GM19025 (cell line): ENCODE measurements around the gene TMEM115.
"Not testable (repeated sequence)": the region's sequence is repeated elsewhere in the genome, so short reads cannot be mapped to it uniquely, and the experiment has no call there.

ENCODE experiments used
- ATAC-seq: cut with Tn5 transposase; IDR thresholded peaks from one replicate; pipeline ENCODE4 v1.9.1; 2021; ENCODE audit warnings: mild to moderate bottlenecking, low read depth, moderate library complexity; ENCODE audit not compliant: unreplicated experiment

TMEM115 gene

GRCh38 chr3:50319894-50320625 is 39.3 kb downstream of the TMEM115 start:
- ATAC-seq, result no peak

GRCh38 chr3:50319181-50319893 is 40.0 kb downstream of the TMEM115 start:
- ATAC-seq, result no peak

GRCh38 chr3:50318615-50319014 is 40.7 kb downstream of the TMEM115 start:
- ATAC-seq, result no peak

GRCh38 chr3:50318163-50318562 is 41.2 kb downstream of the TMEM115 start:
- no peak for ATAC-seq

- ATAC-seq, result no peak
Observed at GRCh38 chr3:50317300-50317699, 42.0 kb downstream of the TMEM115 start.

- ATAC-seq, result no peak
Observed at GRCh38 chr3:50316657-50317242, 42.6 kb downstream of the TMEM115 start.

- no peak for ATAC-seq
Observed at GRCh38 chr3:50314816-50315215, 44.5 kb downstream of the TMEM115 start.

GRCh38 chr3:50314342-50314741 is 45.0 kb downstream of the TMEM115 start:
- no peak for ATAC-seq

GRCh38 chr3:50312041-50312440 is 47.3 kb downstream of the TMEM115 start:
- ATAC-seq, result not testable (repeated sequence)
